K562 (cell line): ENCODE data around the gene CDKN2B-AS1.

Experiments used
- TF ChIP-seq, protein P1 (sequence below): sonication (generic); formaldehyde crosslinking; IDR thresholded peaks from 2 replicates; pipeline ENCODE4 v1.9.0; 2022; ENCODE audit warnings: mild to moderate bottlenecking, missing genetic modification reagents
- TF ChIP-seq, protein P2 (sequence below): fragments of 150-350 bp; conservative IDR thresholded peaks from 2 replicates; pipeline ENCODE4 v1.6.1; 2014; ENCODE audit warnings: low read length

DNA sequence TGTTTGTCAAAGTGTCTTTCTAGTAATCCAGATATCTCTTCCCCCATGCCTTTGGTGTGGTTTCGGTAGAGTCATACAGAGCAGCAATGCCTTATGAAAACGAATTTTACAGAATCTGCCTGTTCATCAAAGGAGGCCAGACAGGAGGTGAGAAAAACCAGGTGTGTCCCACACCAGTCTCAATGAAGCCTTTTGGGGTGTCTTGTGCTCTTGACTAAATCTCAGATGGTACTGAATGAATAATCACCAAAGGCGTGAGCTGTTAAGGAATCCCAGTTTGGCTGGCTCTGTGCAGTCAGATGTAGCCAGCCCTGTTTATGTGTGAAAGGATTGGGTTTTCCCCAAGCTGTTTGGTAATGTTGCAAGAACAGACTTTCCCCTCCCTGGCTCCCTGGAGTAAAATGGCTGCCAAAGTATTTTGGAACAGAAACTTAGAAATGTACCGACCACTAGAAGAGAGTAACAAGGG, 85.3 kb downstream of the CDKN2B-AS1 start:
- TF ChIP-seq, protein P1, sequence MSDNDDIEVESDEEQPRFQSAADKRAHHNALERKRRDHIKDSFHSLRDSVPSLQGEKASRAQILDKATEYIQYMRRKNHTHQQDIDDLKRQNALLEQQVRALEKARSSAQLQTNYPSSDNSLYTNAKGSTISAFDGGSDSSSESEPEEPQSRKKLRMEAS: no peak
- TF ChIP-seq, protein P2, sequence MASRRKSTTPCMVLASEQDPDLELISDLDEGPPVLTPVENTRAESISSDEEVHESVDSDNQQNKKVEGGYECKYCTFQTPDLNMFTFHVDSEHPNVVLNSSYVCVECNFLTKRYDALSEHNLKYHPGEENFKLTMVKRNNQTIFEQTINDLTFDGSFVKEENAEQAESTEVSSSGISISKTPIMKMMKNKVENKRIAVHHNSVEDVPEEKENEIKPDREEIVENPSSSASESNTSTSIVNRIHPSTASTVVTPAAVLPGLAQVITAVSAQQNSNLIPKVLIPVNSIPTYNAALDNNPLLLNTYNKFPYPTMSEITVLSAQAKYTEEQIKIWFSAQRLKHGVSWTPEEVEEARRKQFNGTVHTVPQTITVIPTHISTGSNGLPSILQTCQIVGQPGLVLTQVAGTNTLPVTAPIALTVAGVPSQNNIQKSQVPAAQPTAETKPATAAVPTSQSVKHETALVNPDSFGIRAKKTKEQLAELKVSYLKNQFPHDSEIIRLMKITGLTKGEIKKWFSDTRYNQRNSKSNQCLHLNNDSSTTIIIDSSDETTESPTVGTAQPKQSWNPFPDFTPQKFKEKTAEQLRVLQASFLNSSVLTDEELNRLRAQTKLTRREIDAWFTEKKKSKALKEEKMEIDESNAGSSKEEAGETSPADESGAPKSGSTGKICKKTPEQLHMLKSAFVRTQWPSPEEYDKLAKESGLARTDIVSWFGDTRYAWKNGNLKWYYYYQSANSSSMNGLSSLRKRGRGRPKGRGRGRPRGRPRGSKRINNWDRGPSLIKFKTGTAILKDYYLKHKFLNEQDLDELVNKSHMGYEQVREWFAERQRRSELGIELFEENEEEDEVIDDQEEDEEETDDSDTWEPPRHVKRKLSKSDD: no peak
